GM23338 (cell line): ENCODE results near the gene MNDA. TPM values are rescaled to one million over a fixed set of nuclear protein-coding genes. Genes with fewer than 3 reads are reported as not detected.

Source experiments
- ATAC-seq: fragments of 200-7000 bp; cut with Tn5 transposase; 3 replicates; pipeline ENCODE4 v1.9.1; 2020
- DNase-seq: peaks from one replicate; pipeline ENCODE4 v3.0.0-alpha.2; 2015; ENCODE audit warnings: low spot score
- H2AFZ ChIP-seq: fragments of 200-600 bp; sonication (generic); 2 replicates; pipeline ENCODE4 v1.8.0; 2016; ENCODE audit warnings: antibody characterized with exemption, mild to moderate bottlenecking, moderate library complexity
- H3F3A ChIP-seq: fragments of 200-600 bp; sonication (generic); replicated peaks from 2 replicates; pipeline ENCODE4 v1.8.0; 2017; ENCODE audit warnings: antibody characterized with exemption, mixed run types, low read depth
- H3K27ac ChIP-seq: fragments of 200-600 bp; sonication (generic); 2 replicates; pipeline ENCODE4 v1.6.1; 2016; ENCODE audit warnings: low read depth
- H3K27me3 ChIP-seq: fragments of 200-600 bp; sonication (generic); 2 replicates; pipeline ENCODE4 v1.8.0; 2016; ENCODE audit warnings: mild to moderate bottlenecking, mixed run types, moderate library complexity; ENCODE audit not compliant: insufficient read depth
- H3K36me3 ChIP-seq: fragments of 200-600 bp; sonication (generic); 2 replicates; pipeline ENCODE4 v1.8.0; 2016; ENCODE audit warnings: mild to moderate bottlenecking; ENCODE audit not compliant: insufficient read depth
- H3K4me1 ChIP-seq: fragments of 200-600 bp; sonication (generic); 2 replicates; pipeline ENCODE4 v1.8.0; 2016; ENCODE audit warnings: mild to moderate bottlenecking, moderate library complexity; ENCODE audit not compliant: insufficient read depth
- H3K4me2 ChIP-seq: fragments of 200-600 bp; sonication (generic); 2 replicates; pipeline ENCODE4 v1.7.1; 2017; ENCODE audit warnings: mixed run types
- H3K4me3 ChIP-seq: fragments of 200-600 bp; sonication (generic); 2 replicates; pipeline ENCODE4 v1.6.1; 2016; ENCODE audit warnings: mixed run types
- H3K79me2 ChIP-seq: fragments of 200-600 bp; sonication (generic); replicated peaks from 2 replicates; pipeline ENCODE4 v1.8.0; 2017; ENCODE audit warnings: mild to moderate bottlenecking; ENCODE audit not compliant: insufficient read depth
- H3K9me2 ChIP-seq: fragments of 200-600 bp; sonication (generic); 2 replicates; pipeline ENCODE4 v1.8.0; 2017; ENCODE audit not compliant: insufficient read depth
- H4K20me1 ChIP-seq: fragments of 200-600 bp; sonication (generic); replicated peaks from 2 replicates; pipeline ENCODE4 v1.8.0; 2017; ENCODE audit warnings: mild to moderate bottlenecking; ENCODE audit not compliant: insufficient read depth
- H3K27ac Mint-ChIP-seq: 2 replicates; pipeline ENCODE4 v1.8.0; 2020; ENCODE audit warnings: inconsistent platforms, mild to moderate bottlenecking, moderate library complexity, mixed read lengths
- H3K27me3 Mint-ChIP-seq: 3 replicates; pipeline ENCODE4 v1.8.0; 2022; ENCODE audit warnings: low read depth, mild to moderate bottlenecking, moderate library complexity, mixed read lengths, inconsistent platforms; ENCODE audit not compliant: insufficient read depth, poor library complexity
- H3K36me3 Mint-ChIP-seq: 3 replicates; pipeline ENCODE4 v1.8.0; 2021; ENCODE audit warnings: low read depth, mild to moderate bottlenecking, inconsistent platforms, moderate library complexity, mixed read lengths
- H3K4me1 Mint-ChIP-seq: 3 replicates; pipeline ENCODE4 v1.8.0; 2020; ENCODE audit warnings: mild to moderate bottlenecking, inconsistent platforms, mixed read lengths
- H3K4me3 Mint-ChIP-seq: 3 replicates; pipeline ENCODE4 v1.8.0; 2021; ENCODE audit warnings: moderate library complexity, mild to moderate bottlenecking, inconsistent platforms, mixed read lengths
- H3K9me3 Mint-ChIP-seq: 3 replicates; pipeline ENCODE4 v1.8.0; 2020; ENCODE audit warnings: moderate library complexity, mild to moderate bottlenecking, inconsistent platforms, mixed read lengths
- CREB1 ChIP-seq: fragments of 250-450 bp; sonication (Bioruptor Pico); IDR thresholded peaks from 2 replicates; pipeline ENCODE4 v1.5.0; 2020; ENCODE audit warnings: low read depth, mild to moderate bottlenecking, moderate library complexity
- EZH2 ChIP-seq: fragments of 200-600 bp; sonication (generic); IDR thresholded peaks from one replicate; pipeline ENCODE4 v1.8.0; 2017; ENCODE audit warnings: antibody characterized with exemption, mild to moderate bottlenecking, low read depth; ENCODE audit not compliant: unreplicated experiment
- EZH2phosphoT487 ChIP-seq: fragments of 200-600 bp; sonication (generic); IDR thresholded peaks from one replicate; pipeline ENCODE4 v1.8.1; 2018; ENCODE audit warnings: antibody characterized with exemption; ENCODE audit not compliant: unreplicated experiment
- JUNB ChIP-seq: IDR thresholded peaks from one replicate; pipeline ENCODE4 v1.6.1; 2016; ENCODE audit warnings: antibody characterized with exemption; ENCODE audit not compliant: unreplicated experiment
- NANOG ChIP-seq: IDR thresholded peaks from 2 replicates; pipeline ENCODE4 v1.6.1; 2016; ENCODE audit warnings: antibody characterized with exemption, borderline replicate concordance
- POLR2AphosphoS5 ChIP-seq: IDR thresholded peaks from 2 replicates; pipeline ENCODE4 v1.6.1; 2016; ENCODE audit warnings: antibody characterized with exemption, low read depth
- STAT1 ChIP-seq: IDR thresholded peaks from one replicate; pipeline ENCODE4 v1.6.1; 2016; ENCODE audit warnings: antibody characterized with exemption; ENCODE audit not compliant: unreplicated experiment
- ZNF114 ChIP-seq: fragments of 250-450 bp; sonication (Bioruptor Pico); IDR thresholded peaks from 2 replicates; pipeline ENCODE4 v1.5.0; 2020; ENCODE audit warnings: mild to moderate bottlenecking, moderate library complexity
- ZNF331 ChIP-seq: fragments of 250-450 bp; sonication (Bioruptor Pico); IDR thresholded peaks from 2 replicates; pipeline ENCODE4 v1.5.0; 2020; ENCODE audit warnings: low read depth, mild to moderate bottlenecking, moderate library complexity
- polyA plus RNA-seq: library from polyadenylated mRNA; unstranded; fragments of >200 nt; fragmentation: Nextera tagmentation; extraction: Ambion mirVana; gene quantifications from 2 replicates; pipeline ENCODE4 v1.2.1, GENCODE V29; 2016
- total RNA-seq: library from RNA; depleted of rRNA; stranded (reverse); fragments of >200 nt; shearing (Covaris generic); gene quantifications from 2 replicates; pipeline ENCODE4 v1.2.3, GENCODE V29; 2014
- TF ChIP-seq, protein P1 (sequence below): fragments of 250-450 bp; sonication (Bioruptor Pico); IDR thresholded peaks from 2 replicates; pipeline ENCODE4 v1.5.0; 2020; ENCODE audit warnings: mild to moderate bottlenecking, moderate library complexity

MNDA gene
- total and polyA plus RNA-seq, 2 experiments from 2014 or later, result not detected

DNA sequence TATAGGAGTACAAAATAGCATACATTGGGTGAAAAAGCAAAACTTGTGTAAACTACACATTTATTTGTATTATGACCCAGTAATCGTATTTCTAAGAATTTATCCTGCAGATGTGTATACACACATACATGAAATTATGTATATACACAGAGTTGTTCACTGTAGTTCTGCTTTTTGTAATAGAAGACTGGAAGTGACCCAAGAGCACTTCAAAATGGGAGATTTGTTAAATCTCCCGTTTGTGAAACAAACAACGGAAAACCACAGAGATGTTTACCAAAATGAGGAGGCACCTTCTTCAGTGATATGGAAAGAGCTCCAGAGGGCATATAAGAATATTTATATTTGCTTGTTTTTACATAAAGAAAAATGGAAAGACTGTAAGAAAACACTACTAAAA is 18.0 kb upstream of the MNDA start (continued):
- TF ChIP-seq, protein P1, sequence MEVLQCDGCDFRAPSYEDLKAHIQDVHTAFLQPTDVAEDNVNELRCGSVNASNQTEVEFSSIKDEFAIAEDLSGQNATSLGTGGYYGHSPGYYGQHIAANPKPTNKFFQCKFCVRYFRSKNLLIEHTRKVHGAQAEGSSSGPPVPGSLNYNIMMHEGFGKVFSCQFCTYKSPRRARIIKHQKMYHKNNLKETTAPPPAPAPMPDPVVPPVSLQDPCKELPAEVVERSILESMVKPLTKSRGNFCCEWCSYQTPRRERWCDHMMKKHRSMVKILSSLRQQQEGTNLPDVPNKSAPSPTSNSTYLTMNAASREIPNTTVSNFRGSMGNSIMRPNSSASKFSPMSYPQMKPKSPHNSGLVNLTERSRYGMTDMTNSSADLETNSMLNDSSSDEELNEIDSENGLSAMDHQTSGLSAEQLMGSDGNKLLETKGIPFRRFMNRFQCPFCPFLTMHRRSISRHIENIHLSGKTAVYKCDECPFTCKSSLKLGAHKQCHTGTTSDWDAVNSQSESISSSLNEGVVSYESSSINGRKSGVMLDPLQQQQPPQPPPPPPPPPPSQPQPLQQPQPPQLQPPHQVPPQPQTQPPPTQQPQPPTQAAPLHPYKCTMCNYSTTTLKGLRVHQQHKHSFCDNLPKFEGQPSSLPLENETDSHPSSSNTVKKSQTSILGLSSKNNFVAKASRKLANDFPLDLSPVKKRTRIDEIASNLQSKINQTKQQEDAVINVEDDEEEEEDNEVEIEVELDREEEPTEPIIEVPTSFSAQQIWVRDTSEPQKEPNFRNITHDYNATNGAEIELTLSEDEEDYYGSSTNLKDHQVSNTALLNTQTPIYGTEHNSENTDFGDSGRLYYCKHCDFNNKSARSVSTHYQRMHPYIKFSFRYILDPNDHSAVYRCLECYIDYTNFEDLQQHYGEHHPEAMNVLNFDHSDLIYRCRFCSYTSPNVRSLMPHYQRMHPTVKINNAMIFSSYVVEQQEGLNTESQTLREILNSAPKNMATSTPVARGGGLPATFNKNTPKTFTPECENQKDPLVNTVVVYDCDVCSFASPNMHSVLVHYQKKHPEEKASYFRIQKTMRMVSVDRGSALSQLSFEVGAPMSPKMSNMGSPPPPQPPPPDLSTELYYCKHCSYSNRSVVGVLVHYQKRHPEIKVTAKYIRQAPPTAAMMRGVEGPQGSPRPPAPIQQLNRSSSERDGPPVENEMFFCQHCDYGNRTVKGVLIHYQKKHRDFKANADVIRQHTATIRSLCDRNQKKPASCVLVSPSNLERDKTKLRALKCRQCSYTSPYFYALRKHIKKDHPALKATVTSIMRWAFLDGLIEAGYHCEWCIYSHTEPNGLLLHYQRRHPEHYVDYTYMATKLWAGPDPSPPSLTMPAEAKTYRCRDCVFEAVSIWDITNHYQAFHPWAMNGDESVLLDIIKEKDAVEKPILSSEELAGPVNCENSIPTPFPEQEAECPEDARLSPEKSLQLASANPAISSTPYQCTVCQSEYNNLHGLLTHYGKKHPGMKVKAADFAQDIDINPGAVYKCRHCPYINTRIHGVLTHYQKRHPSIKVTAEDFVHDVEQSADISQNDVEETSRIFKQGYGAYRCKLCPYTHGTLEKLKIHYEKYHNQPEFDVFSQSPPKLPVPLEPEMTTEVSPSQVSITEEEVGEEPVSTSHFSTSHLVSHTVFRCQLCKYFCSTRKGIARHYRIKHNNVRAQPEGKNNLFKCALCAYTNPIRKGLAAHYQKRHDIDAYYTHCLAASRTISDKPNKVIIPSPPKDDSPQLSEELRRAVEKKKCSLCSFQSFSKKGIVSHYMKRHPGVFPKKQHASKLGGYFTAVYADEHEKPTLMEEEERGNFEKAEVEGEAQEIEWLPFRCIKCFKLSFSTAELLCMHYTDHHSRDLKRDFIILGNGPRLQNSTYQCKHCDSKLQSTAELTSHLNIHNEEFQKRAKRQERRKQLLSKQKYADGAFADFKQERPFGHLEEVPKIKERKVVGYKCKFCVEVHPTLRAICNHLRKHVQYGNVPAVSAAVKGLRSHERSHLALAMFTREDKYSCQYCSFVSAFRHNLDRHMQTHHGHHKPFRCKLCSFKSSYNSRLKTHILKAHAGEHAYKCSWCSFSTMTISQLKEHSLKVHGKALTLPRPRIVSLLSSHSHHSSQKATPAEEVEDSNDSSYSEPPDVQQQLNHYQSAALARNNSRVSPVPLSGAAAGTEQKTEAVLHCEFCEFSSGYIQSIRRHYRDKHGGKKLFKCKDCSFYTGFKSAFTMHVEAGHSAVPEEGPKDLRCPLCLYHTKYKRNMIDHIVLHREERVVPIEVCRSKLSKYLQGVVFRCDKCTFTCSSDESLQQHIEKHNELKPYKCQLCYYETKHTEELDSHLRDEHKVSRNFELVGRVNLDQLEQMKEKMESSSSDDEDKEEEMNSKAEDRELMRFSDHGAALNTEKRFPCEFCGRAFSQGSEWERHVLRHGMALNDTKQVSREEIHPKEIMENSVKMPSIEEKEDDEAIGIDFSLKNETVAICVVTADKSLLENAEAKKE, result no peak
- TF ChIP-seq JUNB (no peak), STAT1 (no peak), NANOG (no peak), POLR2AphosphoS5 (no peak), CREB1 (no peak), ZNF114 (CRISPR knock-in tag) (no peak), EZH2 (no peak), ZNF331 (CRISPR knock-in tag) (no peak), EZH2phosphoT487 (no peak)

DNA sequence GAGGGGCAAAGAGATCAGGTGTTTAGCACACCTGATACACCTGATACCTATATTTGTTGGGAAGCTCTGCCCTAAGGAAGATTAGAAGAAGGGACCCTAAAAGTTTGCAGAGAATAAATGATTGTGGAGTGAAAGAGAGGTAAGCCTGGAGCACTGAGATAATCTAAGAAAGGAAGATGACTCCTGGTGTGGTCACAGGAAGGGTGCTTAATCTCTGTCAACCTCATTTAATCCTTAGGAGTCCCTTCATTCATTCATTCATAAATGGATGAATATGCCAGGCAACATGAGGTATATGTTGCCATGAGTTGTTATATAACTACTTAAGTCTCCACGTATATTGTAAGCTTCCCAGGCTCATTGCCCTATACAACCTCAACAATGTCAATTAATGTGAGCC is 16.2 kb upstream of the MNDA start:
- no peak overlapping the region for H3K4me3 Mint-ChIP-seq
- H3K36me3 ChIP-seq, result no peaks in the 10 kb centered on the region
- TF ChIP-seq EZH2phosphoT487 (no peak), STAT1 (no peak), NANOG (no peak), ZNF331 (CRISPR knock-in tag) (no peak), POLR2AphosphoS5 (no peak), CREB1 (no peak), ZNF114 (CRISPR knock-in tag) (no peak), EZH2 (no peak)
- TF ChIP-seq, protein P1, result no peak

More for the DNA sequence above, 16.2 kb upstream of the MNDA start:
- no peaks in the 10 kb centered on the region for H3K36me3 Mint-ChIP-seq
- ATAC-seq (no peak), DNase-seq (no peak)
- Histone ChIP-seq H3K79me2 (no peaks in the 10 kb centered on the region), H3K27ac (no peak overlapping the region), H3K4me1 (no peaks in the 10 kb centered on the region), H3K4me2 (no peak overlapping the region), H3K9me2 (no peaks in the 10 kb centered on the region), H4K20me1 (no peaks in the 10 kb centered on the region), H2AFZ (no peak overlapping the region), H3K27me3 (no peaks in the 10 kb centered on the region), H3F3A (no peaks in the 10 kb centered on the region), H3K4me3 (no peak overlapping the region)
- H3K9me3 Mint-ChIP-seq, result no peaks in the 10 kb centered on the region
- H3K27me3 Mint-ChIP-seq, result no peaks in the 10 kb centered on the region
- H3K27ac Mint-ChIP-seq, result no peak overlapping the region
- no peaks in the 10 kb centered on the region for H3K4me1 Mint-ChIP-seq
